Brain microvascular endothelial cell (primary cell): ENCODE data around the gene ZNF219.

Experiments
- DNase-seq: peaks from one replicate; pipeline ENCODE4 v3.0.0-alpha.2; 2020
- H3K27ac ChIP-seq: fragments of 250-450 bp; sonication (Bioruptor Pico); 2 replicates; pipeline ENCODE4 v1.5.1; 2020; ENCODE audit warnings: mild to moderate bottlenecking, moderate library complexity
- H3K27me3 ChIP-seq: fragments of 250-450 bp; sonication (Bioruptor Pico); replicated peaks from 2 replicates; pipeline ENCODE4 v1.5.1; 2020; ENCODE audit warnings: mild to moderate bottlenecking
- H3K36me3 ChIP-seq: fragments of 250-450 bp; sonication (Bioruptor Pico); replicated peaks from 2 replicates; pipeline ENCODE4 v1.5.1; 2020; ENCODE audit warnings: mild to moderate bottlenecking
- H3K4me3 ChIP-seq: 2 replicates; pipeline ENCODE4 v1.5.1; 2011; ENCODE audit warnings: low read depth, mild to moderate bottlenecking, control low read depth, low read length, moderate library complexity
- in situ Hi-C: cut with HindIII; loops from 2 replicates; pipeline ENCODE4 v1.10.0; 2017; ENCODE audit warnings: low sequenced_read_pairs, low pct_ligation_motif_present
- TF ChIP-seq, protein P1 (sequence below): IDR thresholded peaks from 2 replicates; pipeline ENCODE4 v1.5.1; 2011; ENCODE audit warnings: low read depth, mild to moderate bottlenecking, moderate library complexity, low read length, control low read depth, inconsistent platforms; ENCODE audit errors: missing control alignments

The ZNF219 gene

DNA sequence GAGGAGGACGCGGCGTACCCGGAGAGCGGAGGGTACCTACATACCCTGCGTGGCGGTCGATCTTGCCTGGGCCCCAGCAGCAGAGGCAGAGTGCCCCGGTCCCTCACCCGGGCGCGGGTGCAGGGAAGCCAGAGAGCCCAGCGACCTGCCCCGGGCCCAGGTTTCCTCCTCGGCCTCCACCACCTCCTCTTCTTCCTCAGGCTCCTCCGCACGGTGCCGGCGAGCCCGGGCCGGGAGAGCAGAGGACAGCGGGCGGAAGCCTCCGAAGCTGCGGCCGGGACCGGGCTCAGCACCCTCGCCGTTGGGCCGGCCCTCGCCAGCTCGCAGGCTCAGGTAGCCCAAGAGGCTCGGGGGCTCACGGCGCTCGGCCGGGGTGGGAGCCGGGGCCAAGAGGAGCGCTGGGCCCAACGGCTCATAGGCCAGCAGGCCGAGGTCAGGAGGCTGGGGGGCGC is 6.6 kb downstream of the ZNF219 start:
- DNase-seq: no peak
- Histone ChIP-seq H3K4me3 (no peak overlapping the region), H3K36me3 (peaks cover 7% of the 10 kb centered on the region), H3K27ac (no peak overlapping the region), H3K27me3 (no peaks in the 10 kb centered on the region)
- in situ Hi-C loops: no loop called here
- TF ChIP-seq, protein P1, sequence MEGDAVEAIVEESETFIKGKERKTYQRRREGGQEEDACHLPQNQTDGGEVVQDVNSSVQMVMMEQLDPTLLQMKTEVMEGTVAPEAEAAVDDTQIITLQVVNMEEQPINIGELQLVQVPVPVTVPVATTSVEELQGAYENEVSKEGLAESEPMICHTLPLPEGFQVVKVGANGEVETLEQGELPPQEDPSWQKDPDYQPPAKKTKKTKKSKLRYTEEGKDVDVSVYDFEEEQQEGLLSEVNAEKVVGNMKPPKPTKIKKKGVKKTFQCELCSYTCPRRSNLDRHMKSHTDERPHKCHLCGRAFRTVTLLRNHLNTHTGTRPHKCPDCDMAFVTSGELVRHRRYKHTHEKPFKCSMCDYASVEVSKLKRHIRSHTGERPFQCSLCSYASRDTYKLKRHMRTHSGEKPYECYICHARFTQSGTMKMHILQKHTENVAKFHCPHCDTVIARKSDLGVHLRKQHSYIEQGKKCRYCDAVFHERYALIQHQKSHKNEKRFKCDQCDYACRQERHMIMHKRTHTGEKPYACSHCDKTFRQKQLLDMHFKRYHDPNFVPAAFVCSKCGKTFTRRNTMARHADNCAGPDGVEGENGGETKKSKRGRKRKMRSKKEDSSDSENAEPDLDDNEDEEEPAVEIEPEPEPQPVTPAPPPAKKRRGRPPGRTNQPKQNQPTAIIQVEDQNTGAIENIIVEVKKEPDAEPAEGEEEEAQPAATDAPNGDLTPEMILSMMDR: no peak

DNA sequence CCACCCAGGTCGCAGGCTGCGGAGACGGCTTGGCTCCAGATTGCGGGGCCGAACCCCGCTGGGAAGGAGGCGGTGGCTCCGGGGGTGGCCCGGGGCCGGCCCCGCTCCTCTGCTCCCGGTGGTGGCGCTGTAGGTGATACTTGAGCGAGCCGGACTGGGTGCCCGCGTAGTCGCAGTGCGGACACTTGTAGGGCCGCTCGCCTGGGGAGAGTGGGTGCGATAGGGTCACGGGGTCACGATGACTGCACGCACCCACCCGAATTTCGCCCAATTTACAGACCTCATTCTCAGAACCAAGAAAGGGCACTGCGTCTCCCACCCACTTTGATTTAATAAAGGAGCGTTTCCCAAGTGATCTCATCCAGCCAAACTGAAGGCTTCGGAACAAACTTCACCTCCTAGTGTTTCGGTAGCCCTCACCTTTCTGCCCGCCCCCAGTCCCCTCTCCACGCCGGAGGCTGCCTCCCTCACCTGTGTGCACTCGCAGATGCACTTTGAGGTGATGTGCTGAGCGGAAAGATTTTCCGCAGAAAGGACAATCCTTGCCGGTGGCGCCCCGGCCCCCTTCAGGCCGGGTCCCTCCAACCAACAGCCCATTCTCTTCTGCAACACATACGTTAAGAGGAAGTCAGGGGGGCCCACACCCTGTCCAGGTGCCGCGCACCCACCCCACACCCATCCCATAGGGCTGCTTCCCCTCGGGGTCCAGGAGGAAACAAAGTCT is 7.4 kb downstream of the ZNF219 start:
- DNase-seq: no peak
- H3K4me3 ChIP-seq: no peak overlapping the region
- H3K27ac ChIP-seq: no peak overlapping the region
- H3K36me3 ChIP-seq: peaks cover 12% of the 10 kb centered on the region
- TF ChIP-seq, protein P1: peak; percentile 14
- in situ Hi-C loops: no loop called here
- H3K27me3 ChIP-seq: no peaks in the 10 kb centered on the region

DNA sequence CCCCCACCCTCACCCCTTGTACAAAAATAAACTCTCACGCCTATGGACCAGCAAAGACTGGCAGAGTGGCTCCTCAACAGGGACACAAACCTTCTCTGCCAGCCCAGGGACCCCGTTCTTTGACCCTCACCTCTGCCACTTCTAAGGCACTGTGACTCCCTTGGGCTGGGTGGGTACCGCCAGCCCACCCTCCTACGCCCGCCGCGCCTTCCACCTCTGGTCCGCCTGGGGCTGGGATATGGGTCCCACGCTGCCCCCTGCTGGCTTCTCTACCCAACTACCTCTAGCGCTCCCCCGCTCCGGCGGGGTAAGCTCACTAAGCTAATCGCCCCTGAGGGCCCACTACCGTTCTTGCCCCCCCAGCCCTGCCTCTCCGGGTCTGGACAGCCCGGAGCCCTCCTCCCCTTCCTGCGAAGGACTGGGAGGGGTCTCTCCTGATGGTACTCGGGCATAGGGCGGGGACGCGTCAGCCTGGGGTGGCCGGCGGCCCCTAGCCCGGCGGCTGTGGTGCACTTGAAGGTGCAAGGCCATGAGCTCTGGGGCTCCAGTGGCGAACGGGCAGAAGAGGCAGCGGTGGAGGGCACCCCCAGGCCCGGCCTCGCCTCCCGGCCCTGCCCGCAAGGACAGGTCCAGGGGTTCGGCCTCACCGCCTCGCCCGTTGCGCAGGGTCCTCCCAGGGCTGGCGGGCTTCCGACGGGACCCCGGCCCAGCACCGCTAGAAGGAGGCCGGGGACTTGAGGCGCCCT is 8.1 kb downstream of the ZNF219 start:
- TF ChIP-seq, protein P1: peak; percentile 75
- in situ Hi-C loops: no loop called here
- Histone ChIP-seq H3K36me3 (peaks cover 20% of the 10 kb centered on the region), H3K27me3 (no peaks in the 10 kb centered on the region), H3K4me3 (no peak overlapping the region), H3K27ac (no peak overlapping the region)
- no peak for DNase-seq

DNA sequence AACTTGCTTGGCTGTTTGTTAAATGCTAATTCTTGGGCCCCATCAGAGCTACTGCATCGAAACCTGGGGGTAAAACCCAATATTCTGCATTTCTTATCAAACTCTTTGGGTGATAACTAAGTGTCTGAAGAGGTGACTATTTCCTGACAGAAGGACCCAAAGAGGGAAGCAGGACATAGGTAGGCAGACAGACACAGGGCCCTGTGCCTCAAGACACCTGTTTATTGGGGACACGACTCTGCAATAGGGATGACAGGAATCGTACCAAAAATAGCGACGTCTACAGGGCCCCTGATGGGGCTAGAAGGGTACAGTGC is 8.6 kb downstream of the ZNF219 start:
- H3K4me3 ChIP-seq: no peak overlapping the region
- H3K27me3 ChIP-seq: no peaks in the 10 kb centered on the region
- in situ Hi-C loops: no loop called here
- no peak for DNase-seq
- peaks cover 25% of the 10 kb centered on the region for H3K36me3 ChIP-seq
- TF ChIP-seq, protein P1: no peak
- no peak overlapping the region for H3K27ac ChIP-seq

DNA sequence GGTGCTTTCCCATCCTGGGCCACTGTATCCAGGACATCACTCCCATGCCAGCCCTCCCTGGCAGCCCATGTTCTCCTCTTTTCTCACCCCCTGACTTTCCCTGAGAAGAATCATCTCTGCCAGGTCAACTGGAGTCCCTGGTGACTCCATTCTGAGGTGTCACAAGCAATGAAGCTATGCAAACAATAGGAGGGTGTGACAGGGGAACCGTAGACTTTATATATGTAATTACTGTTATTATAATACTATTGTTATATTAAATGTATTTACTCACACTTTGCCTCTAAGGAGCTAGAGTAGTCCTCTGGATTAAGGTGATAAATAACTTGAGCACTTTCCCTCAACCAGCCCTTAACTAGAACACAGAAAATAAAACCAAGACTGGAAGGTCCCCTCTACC is 9.2 kb downstream of the ZNF219 start:
- TF ChIP-seq, protein P1: no peak
- H3K27ac ChIP-seq: no peak overlapping the region
- no peak for DNase-seq
- H3K36me3 ChIP-seq: peaks cover 31% of the 10 kb centered on the region
- in situ Hi-C loops: no loop called here
- no peaks in the 10 kb centered on the region for H3K27me3 ChIP-seq
- no peak overlapping the region for H3K4me3 ChIP-seq

DNA sequence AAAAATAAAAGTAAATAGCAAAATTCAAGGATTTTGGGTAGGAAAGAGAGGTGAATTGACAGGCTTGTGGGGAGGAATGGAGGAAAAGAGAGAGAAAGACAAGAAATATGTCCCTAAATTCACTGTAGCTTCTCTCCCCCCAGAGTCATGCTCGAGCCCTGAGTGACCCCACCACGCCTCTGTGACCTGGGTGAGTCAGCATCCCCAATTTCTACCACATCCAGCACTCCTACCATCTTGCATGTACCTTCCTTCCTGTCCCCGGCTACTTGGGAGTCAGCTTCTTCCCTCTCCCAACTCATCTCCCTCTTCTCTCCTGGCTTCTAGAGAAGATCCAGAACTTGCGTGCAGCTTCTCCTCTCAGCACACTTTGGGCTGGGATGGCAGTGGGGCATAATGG is 9.8 kb downstream of the ZNF219 start:
- TF ChIP-seq, protein P1: no peak
- H3K36me3 ChIP-seq: peaks cover 36% of the 10 kb centered on the region
- H3K4me3 ChIP-seq: no peak overlapping the region
- H3K27ac ChIP-seq: no peak overlapping the region
- DNase-seq: no peak
- in situ Hi-C loops: no loop called here
- no peaks in the 10 kb centered on the region for H3K27me3 ChIP-seq
